K562 (cell line): ENCODE measurements around the gene MMP24OS. TPM values are rescaled to one million over a fixed set of nuclear protein-coding genes. Genes with fewer than 3 reads are reported as not detected.

ENCODE experiments used
- ARNT ChIP-seq, 2 experiments: fragments of 450-650 bp; IDR thresholded peaks; 2 replicates each; pipeline ENCODE4 v1.6.1; 2016; ENCODE audit warnings: mild to moderate bottlenecking in 1 of 2
- BACH1 ChIP-seq: fragments of 200-800 bp; sonication (Bioruptor generic); IDR thresholded peaks from 2 replicates; pipeline ENCODE4 v1.6.1; 2016; ENCODE audit warnings: missing genetic modification characterization, missing compliant biosample characterization
- CAMTA2 ChIP-seq: fragments of 250-450 bp; sonication (Bioruptor Pico); conservative IDR thresholded peaks from 2 replicates; pipeline ENCODE4 v1.5.1; 2022
- CBX1 ChIP-seq: sonication (generic); IDR thresholded peaks from 2 replicates; pipeline ENCODE4 v1.6.1; 2016; ENCODE audit warnings: antibody characterized with exemption, low read depth, mild to moderate bottlenecking
- CREB3L1 ChIP-seq: fragments of 450-650 bp; IDR thresholded peaks from 2 replicates; pipeline ENCODE4 v1.6.1; 2014; ENCODE audit warnings: low read depth, mild to moderate bottlenecking, moderate library complexity, borderline replicate concordance
- CTCFL ChIP-seq: IDR thresholded peaks from 2 replicates; pipeline ENCODE4 v1.6.1; 2011; ENCODE audit warnings: borderline replicate concordance, low read depth, mild to moderate bottlenecking, moderate library complexity, low read length; ENCODE audit not compliant: insufficient read depth, poor library complexity, severe bottlenecking
- HDAC1 ChIP-seq, 2 experiments: fragments of 450-650 bp; IDR thresholded peaks; 2 replicates each; pipeline ENCODE4 v1.6.1; 2016 to 2017; ENCODE audit warnings: inconsistent platforms in 1 of 2, mild to moderate bottlenecking in 1 of 2, moderate library complexity in 1 of 2
- LARP7 ChIP-seq: fragments of 450-650 bp; IDR thresholded peaks from 2 replicates; pipeline ENCODE4 v1.6.1; 2016
- MTA1 ChIP-seq: fragments of 450-650 bp; IDR thresholded peaks from 2 replicates; pipeline ENCODE4 v1.6.1; 2017; ENCODE audit warnings: borderline replicate concordance
- NCOA2 ChIP-seq, 2 experiments: fragments of 450-650 bp; IDR thresholded peaks; 2 replicates each; pipeline ENCODE4 v1.6.1; 2018; ENCODE audit warnings: mild to moderate bottlenecking in 2 of 2, moderate library complexity in 1 of 2; ENCODE audit not compliant: partially characterized antibody in 2 of 2
- NELFE ChIP-seq: IDR thresholded peaks from 2 replicates; pipeline ENCODE4 v1.6.1; 2011; ENCODE audit warnings: mild to moderate bottlenecking; ENCODE audit not compliant: insufficient read depth, insufficient read length
- NFRKB ChIP-seq: fragments of 450-650 bp; IDR thresholded peaks from 2 replicates; pipeline ENCODE4 v1.6.1; 2016; ENCODE audit warnings: low read depth
- NR0B1 ChIP-seq: fragments of 450-650 bp; IDR thresholded peaks from one replicate; pipeline ENCODE4 v1.6.1; 2018; ENCODE audit warnings: mild to moderate bottlenecking, moderate library complexity; ENCODE audit not compliant: partially characterized antibody
- RB1 ChIP-seq: fragments of 450-650 bp; IDR thresholded peaks from 2 replicates; pipeline ENCODE4 v1.6.1; 2017; ENCODE audit warnings: low read depth, mild to moderate bottlenecking
- SMARCA4 ChIP-seq: fragments of 450-650 bp; IDR thresholded peaks from 2 replicates; pipeline ENCODE4 v1.6.1; 2016
- TAF1 ChIP-seq: IDR thresholded peaks from 2 replicates; pipeline ENCODE4 v1.6.1; 2011; ENCODE audit warnings: mild to moderate bottlenecking, low read length, moderate library complexity; ENCODE audit not compliant: insufficient read depth, control insufficient read depth, severe bottlenecking; ENCODE audit errors: extremely low read depth
- THRAP3 ChIP-seq: fragments of 450-650 bp; IDR thresholded peaks from 2 replicates; pipeline ENCODE4 v1.6.1; 2016; ENCODE audit warnings: mild to moderate bottlenecking, inconsistent platforms, borderline replicate concordance
- TRIM24 ChIP-seq, 2 experiments: fragments of 450-650 bp; IDR thresholded peaks; 2 replicates each; pipeline ENCODE4 v1.6.1; 2016
- ZBTB11 ChIP-seq, 3 experiments: fragments of 200-800 bp in 1 of 3; fragments of 250-450 bp in 1 of 3; fragments of 450-650 bp in 1 of 3; sonication (Bioruptor Pico) in 1 of 3; sonication (Bioruptor generic) in 1 of 3; formaldehyde crosslinking in 1 of 3; IDR thresholded peaks; 2 replicates each; pipeline versions ENCODE4 v1.6.1 to v1.8.0; 2016 to 2022; ENCODE audit warnings: mild to moderate bottlenecking in 2 of 3, missing genetic modification characterization in 2 of 3, missing compliant biosample characterization in 1 of 3, moderate library complexity in 1 of 3
- ZNF23 ChIP-seq: fragments of 250-450 bp; sonication (Bioruptor Pico); IDR thresholded peaks from 2 replicates; pipeline ENCODE4 v1.4.0; 2020; ENCODE audit warnings: mild to moderate bottlenecking
- polyA plus RNA-seq, 8 experiments: library from polyadenylated mRNA; depleted of rRNA in 4 of 8; stranded (reverse) in 5 of 8; unstranded in 3 of 8; fragments of >200 nt; fragmentation: Nextera tagmentation in 2 of 8; fragmentation: Illumina TruSeq in 1 of 8; extraction: Ambion mirVana in 2 of 8; extraction: Trizol in 1 of 8; gene quantifications; 2 replicates each; pipeline versions ENCODE4 v1.2.1 to v1.2.3, GENCODE V29; 2011 to 2014; ENCODE audit warnings: inconsistent platforms in 1 of 8, missing spikeins in 1 of 8
- total RNA-seq, 7 experiments: library from RNA; depleted of rRNA in 6 of 7; stranded (reverse); fragments of >200 nt in 6 of 7; fragmentation: Illumina TruSeq in 2 of 7; extraction: Trizol in 2 of 7; gene quantifications; 2 replicates each; pipeline versions ENCODE4 v1.2.1 to v1.2.3, GENCODE V29; 2011 to 2021; ENCODE audit warnings: low replicate concordance in 1 of 7

The MMP24OS gene
- total and polyA plus RNA-seq, 9 of the 15 experiments (the other 6 are each of a cell fraction or from before 2014, with no cell fraction given): 0.92 to 41.5 (median 11.4) TPM

GRCh38 chr20:35271073-35271882, 6.6 kb downstream of the MMP24OS start (continued):
- 0 out of 4 replicates have a peak, but pooled peaks of 1 of the 2 experiments have one; percentile 17 for TF ChIP-seq ARNT (IDR thresholded peaks at IDR 0.05)
- TF ChIP-seq CBX1: no peak
- peak; percentile 26 for TF ChIP-seq TAF1
- peak; percentile 58 for TF ChIP-seq CTCFL
- no peak for TF ChIP-seq NELFE
- TF ChIP-seq MTA1: no peak
- TF ChIP-seq NR0B1: no peak
- no peak for TF ChIP-seq THRAP3
- no peak for TF ChIP-seq CAMTA2 (CRISPR knock-in tag)
- TF ChIP-seq ZBTB11 (CRISPR knock-in tag; IDR thresholded peaks at IDR 0.05): no peak
- TF ChIP-seq NCOA2 (IDR thresholded peaks at IDR 0.05; ENCODE audit: partially characterized antibody in 2 of 2): no peak
- TF ChIP-seq RB1: 0 out of 2 replicates have a peak, but pooled peaks have one; percentile 22
- TF ChIP-seq HDAC1 (IDR thresholded peaks at IDR 0.05): peak in 1 of 2 experiments; percentile 32; a peak in 1 of 4 replicates
- no peak for TF ChIP-seq CREB3L1
- TF ChIP-seq SMARCA4: peak; percentile 46; the same call in 1 of the 2 replicates
- no peak for TF ChIP-seq BACH1 (tag)
- no peak for TF ChIP-seq NFRKB
- TF ChIP-seq ZNF23: no peak
- no peak for TF ChIP-seq TRIM24 (IDR thresholded peaks at IDR 0.05)
- TF ChIP-seq LARP7: no peak
